Stimulated activated CD4-positive, alpha-beta T cell treated with anti-CD3 and anti-CD28 coated beads, TNF-alpha, amount 100 ng/mL, for 48 hours (primary cell): ENCODE results near the gene HOXB6.

Experiments
- DNase-seq, 3 donors: peaks; one replicate each; pipeline ENCODE4 v3.0.0-alpha.2; 2020; ENCODE audit warnings: low read depth in 3 of 3

HOXB6 gene

GRCh38 chr17:48609759-48610281 lies 5.0 kb upstream of the HOXB6 start:
- DNase-seq = no peak

DNA sequence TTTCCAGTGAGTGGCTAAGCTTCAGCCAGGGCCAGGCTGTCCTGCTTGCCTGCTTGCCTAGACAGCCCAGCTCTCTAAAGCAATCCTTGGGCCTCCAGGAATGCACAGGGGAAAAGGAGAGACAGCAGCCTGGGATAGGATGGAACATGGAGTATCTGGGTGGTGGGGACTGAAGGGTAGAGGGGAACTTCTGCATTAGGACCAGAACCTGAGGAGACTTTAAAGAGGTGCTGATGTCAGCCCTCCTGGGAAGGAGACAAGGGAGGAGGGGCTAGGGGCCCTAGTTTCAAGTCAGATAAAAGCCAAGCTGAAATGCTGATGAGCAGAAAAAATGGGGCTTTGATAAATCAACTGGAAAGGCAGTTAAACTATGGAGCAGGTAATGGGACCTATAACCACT lies 4.2 kb upstream of the HOXB6 start:
- no peak for DNase-seq

DNA sequence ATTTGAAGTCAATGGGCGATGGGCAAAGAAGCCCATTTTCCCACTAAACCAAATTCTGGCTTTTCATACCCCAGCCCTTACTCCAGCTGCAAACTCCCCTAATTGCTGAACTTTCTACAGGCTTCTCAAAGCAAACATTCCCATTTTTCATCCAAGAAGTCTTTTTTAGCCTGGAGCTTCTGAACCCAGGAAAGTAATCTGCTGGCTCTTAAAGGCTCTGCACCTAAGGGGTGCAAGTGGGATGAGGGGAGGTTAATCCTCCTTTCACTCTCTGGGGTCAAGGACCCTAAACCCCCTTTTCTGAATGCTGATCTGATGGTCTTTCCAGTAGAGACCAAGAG lies 3.7 kb upstream of the HOXB6 start:
- DNase-seq = no peak

DNA sequence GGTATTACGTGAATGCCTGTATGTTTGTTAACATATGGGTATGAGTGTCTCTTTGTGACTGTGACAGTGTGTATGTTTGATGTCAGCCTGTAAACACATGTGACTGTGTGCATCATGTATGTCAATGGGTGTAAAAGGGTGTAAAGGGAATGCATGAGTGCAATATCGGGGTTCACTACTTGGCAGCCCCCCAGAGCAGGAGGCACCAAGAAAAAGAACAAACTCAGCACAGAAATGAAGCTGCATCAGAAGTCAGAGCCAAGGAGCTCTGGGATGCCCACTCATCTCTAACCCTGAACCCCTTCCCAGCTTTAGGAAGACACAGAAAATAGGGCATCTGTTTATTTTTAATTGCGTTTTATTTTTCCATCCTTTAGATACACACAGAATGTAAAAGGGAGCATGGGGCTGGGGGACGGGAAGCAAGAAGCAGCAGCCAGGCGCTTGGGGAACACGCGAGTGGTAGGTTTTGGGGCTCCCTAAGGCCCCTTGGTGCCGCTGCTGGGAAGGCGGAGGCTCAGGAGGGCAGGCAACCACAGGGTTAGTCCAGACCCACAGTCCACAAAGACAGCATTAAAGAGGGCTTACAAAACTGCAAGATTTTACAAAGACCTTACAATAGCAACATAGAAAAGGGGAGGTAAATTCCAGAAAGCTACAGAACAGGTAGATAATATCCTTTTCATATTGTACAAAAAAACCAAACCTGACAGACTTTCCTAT lies 2.3 kb upstream of the HOXB6 start:
- no peak for DNase-seq

GRCh38 chr17:48605991-48606891 lies 1.5 kb upstream of the HOXB6 start:
- DNase-seq = no peak

- no peak for DNase-seq
Observed at GRCh38 chr17:48605409-48605919, 678 bp upstream of the HOXB6 start.

GRCh38 chr17:48603959-48604769 lies 622 bp downstream of the HOXB6 start:
- no peak for DNase-seq

- DNase-seq = no peak
Observed at GRCh38 chr17:48601539-48602425, 3.0 kb downstream of the HOXB6 start.

GRCh38 chr17:48601207-48601538 lies 3.6 kb downstream of the HOXB6 start:
- no peak for DNase-seq

- DNase-seq = no peak
Observed at GRCh38 chr17:48600244-48601098, 4.3 kb downstream of the HOXB6 start.

DNA sequence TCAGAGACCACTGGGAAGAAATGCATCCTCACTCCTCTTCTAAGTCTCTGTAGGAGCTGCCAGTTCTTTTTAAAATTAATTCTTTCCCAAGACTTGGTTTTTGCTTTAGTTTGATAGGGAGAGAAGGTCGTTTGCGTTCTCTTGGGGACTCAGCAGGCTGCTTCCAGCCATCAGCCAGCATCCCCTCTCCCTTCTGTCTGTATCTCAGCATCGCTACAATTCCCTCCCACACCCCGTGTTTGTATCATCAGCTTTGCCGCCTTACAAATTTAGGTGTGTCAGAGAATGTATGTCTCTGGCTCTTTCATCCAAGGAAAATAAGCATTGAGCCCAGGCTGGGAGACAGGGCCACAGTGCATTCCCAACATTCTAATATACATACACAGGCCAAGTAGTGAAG lies 5.4 kb downstream of the HOXB6 start:
- no peak for DNase-seq

GRCh38 chr17:48598736-48599135 lies 6.0 kb downstream of the HOXB6 start:
- no peak for DNase-seq

DNA sequence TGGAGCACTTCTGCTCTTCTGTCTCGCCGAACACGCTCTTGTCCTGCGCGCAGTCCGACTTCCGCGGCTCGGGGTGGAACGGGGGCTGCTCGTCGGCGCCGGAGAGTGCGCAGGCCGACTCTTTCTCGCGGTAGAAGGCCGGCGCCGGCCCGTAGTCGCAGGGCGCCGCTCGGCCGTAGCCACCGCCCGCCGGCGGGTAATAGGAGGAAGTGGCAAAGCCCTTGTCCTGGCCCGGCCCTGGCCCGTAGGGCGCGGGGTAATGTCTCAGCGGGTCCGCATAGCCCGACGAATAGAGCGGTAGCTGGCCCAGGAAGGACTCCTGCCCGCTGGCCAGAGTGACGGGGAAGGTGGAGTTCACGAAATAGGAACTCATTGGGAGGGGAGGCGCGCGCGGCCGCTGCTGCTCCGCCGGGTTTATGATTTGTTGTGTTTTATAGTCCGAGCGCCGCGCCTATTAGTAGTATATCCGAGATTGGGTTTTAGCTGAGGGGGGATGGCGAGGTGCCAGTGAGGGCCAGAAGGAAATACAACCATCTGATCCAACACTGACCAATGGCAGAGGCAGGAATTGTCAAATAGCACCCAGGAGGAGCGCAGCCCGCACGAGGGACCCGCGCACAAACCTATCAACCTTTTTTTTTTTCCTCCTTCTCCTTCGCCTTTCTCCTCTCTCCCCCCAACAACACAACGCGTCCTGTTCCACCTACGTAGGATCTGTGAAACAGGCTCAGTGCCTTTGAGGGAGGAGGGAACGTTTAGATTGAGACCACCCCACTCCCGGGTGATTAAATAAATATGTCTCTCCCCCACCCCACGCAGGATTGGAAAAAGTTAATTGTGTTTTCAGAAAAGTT lies 6.8 kb downstream of the HOXB6 start:
- no peak for DNase-seq

GRCh38 chr17:48597528-48597777 lies 7.3 kb downstream of the HOXB6 start:
- no peak for DNase-seq

DNA sequence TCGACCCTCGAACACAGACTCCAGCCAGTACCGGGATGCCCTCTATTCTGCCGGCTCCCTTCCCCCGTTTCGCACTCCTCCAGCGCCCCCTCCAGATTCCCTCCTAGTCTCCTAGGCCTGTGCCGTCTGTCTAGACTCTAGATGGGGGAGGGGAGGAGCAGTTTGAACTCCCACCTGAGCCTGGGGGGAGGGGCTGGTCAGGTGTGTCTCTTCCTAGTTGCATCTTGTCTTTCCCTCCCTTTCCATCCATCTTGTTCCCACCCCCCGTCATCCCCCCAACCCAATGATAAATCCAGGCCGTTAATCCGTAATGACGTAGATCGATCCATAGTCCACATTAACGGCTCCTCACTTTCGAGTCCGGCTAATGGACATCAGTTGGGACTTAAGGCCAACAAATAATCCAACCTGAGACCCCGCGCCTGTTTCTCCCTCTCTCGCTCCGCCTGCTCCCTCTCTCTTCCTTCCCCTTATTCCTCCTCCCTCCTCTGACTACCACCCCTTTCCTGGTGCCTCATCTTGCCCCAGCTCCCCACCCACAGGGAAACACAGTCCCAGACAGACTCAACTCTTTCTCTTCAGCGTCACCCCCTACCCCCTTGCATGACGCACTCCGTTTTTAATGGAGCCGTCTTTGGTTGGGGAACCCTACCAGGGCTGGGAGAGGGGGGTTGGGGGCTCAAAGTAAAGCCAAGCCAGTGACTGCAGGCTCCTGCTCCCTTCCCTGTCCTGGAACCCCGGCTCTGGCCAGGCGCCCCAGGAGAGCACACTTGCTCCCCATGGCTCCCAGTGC lies 7.9 kb downstream of the HOXB6 start:
- DNase-seq = no peak

DNA sequence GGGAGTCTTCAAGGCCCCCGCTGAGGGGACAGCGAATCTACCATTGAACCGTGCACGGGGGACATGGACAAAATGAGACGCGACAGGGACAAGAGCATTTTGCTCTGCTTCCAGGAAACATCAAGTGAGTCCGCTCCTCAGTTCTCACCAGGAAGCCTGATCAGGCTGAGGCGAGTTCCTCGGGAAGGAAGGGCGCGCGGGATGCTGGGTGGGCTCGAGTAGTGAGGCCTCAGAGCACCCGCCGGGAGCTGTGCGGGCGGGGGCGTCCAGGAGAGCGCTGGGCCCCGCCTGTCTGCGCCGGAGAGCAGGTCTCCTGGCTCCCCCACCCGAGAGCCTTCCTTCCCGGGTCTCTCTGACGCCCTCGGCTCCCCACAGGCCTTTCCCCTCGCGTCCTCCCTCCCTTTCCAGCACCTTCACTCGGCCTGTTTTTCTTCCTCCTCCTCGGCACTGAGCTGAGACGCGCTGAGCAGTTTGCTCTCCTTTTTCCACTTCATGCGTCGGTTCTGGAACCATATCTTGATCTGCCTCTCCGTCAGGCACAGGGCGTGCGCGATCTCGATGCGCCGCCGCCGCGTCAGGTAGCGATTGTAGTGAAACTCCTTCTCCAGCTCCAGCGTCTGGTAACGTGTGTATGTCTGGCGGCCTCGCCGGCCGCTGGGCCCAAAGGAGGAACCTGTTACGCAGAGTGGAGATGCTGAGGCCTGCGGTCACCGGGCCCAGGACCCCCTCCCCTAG lies 8.6 kb downstream of the HOXB6 start:
- no peak for DNase-seq

- no peak for DNase-seq
Observed at GRCh38 chr17:48595278-48595999, 9.3 kb downstream of the HOXB6 start.
